ENCODE data around the gene JRKL.

DNA sequence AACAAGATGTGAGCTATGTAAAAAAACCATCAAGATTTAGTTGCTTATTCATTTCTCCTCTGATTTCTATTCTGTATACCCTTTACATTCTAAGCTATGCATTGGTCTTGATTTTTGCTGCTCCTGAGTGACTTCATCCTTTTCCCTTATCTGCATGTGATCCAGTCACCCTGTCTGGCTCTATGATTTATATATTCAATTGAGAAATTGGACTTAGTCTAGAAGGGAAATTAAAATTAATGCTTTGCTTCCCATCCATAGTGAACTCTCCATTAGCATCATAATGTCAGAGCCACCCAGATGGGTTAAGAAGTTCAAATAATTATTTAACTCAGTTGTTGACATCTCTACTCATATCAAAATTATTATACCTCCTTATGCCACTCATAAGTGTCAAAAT lies 5.0 kb downstream of the JRKL start:
- no peak for TF ChIP-seq CTCF (IDR thresholded peaks at IDR 0.05; ENCODE audit: insufficient read depth, low read depth, low read length)
- no peak for TF ChIP-seq EZH2 (IDR thresholded peaks at IDR 0.05; ENCODE audit: insufficient read depth, low read length)

Data from astrocyte (in vitro differentiated cells and primary cell).